Heart right ventricle (tissue), 16 donors: ENCODE results near the gene SP8. TPM values are rescaled to one million over a fixed set of nuclear protein-coding genes. Genes with fewer than 3 reads are reported as not detected.

Experiments used
- ATAC-seq, 8 donors: fragments of 200-7000 bp; cut with Tn5 transposase; one replicate each; pipeline ENCODE4 v1.9.1; 2020; ENCODE audit warnings: mild to moderate bottlenecking in 8 of 8, moderate library complexity in 8 of 8, moderate number of reproducible peaks in 1 of 8
- DNase-seq, 2 donors: peaks; one replicate each; pipeline ENCODE4 v3.0.0-alpha.2; 2020
- H3K27ac ChIP-seq, 10 donors: fragments of 200-600 bp; sonication (generic) in 2 of 10; one replicate each; pipeline versions ENCODE4 v1.5.0 to v1.8.0; 2020 to 2022; ENCODE audit warnings: mild to moderate bottlenecking in 3 of 10
- H3K27me3 ChIP-seq, 7 donors: fragments of 200-600 bp; one replicate each; pipeline ENCODE4 v1.8.0; 2021 to 2022; ENCODE audit warnings: mild to moderate bottlenecking in 2 of 7
- H3K36me3 ChIP-seq, 9 donors: fragments of 200-600 bp; sonication (generic) in 1 of 9; one replicate each; pipeline versions ENCODE4 v1.5.0 to v1.8.0; 2020 to 2022; ENCODE audit warnings: mild to moderate bottlenecking in 2 of 9
- H3K4me1 ChIP-seq, 9 donors: fragments of 200-600 bp; sonication (generic) in 1 of 9; one replicate each; pipeline versions ENCODE4 v1.5.0 to v1.8.0; 2020 to 2022; ENCODE audit warnings: mild to moderate bottlenecking in 4 of 9
- H3K4me3 ChIP-seq, 10 donors: fragments of 200-600 bp; sonication (generic) in 2 of 10; one replicate each; pipeline versions ENCODE4 v1.5.0 to v1.8.0; 2020 to 2022; ENCODE audit warnings: mild to moderate bottlenecking in 7 of 10, moderate library complexity in 2 of 10
- H3K9me3 ChIP-seq, 11 donors: fragments of 200-600 bp in 10 of 11; sonication (generic) in 2 of 11; one replicate each; pipeline versions ENCODE4 v1.5.0 to v1.8.0; 2013 to 2022; ENCODE audit warnings: mild to moderate bottlenecking in 2 of 11, control low read depth in 1 of 11, moderate library complexity in 1 of 11
- CTCF ChIP-seq, 9 donors: fragments of 200-600 bp; sonication (generic) in 2 of 9; IDR thresholded peaks; one replicate each; pipeline versions ENCODE4 v1.5.0 to v1.8.0; 2021 to 2022; ENCODE audit warnings: antibody characterized with exemption in 9 of 9, mild to moderate bottlenecking in 5 of 9, moderate library complexity in 1 of 9
- WGBS, 2 donors: extraction: QIAGEN DNeasy Blood & Tissue Kit; methylation state at CpG; one replicate each; pipeline ENCODE4 v1.1.7; 2013; ENCODE audit warnings: inconsistent platforms in 1 of 2; 5-methylcytosine and 5-hydroxymethylcytosine counted together
- intact Hi-C, 10 donors: fragments of 100-400 bp; cut with DNase I; formaldehyde crosslinking; loops; one replicate each; pipeline versions ENCODE4 v1.11.1 to v1.14.2; 2022
- polyA plus RNA-seq, 2 donors: library from polyadenylated mRNA; stranded (reverse); fragments of 200-250 nt; gene quantifications; one replicate each; pipeline ENCODE4 v1.2.3, GENCODE V29; 2013
- total RNA-seq, 10 donors: library from RNA; stranded (reverse); fragmentation: NEBNext Ultra II Directional in 3 of 10; extraction: Animal tissue kit (Norgen Biotek cat#: 25700) in 3 of 10; gene quantifications; one replicate each; pipeline versions ENCODE4 v1.2.1 to v1.2.4, GENCODE V29; 2021 to 2023
- donor health status: Arrhythmogenic right ventricular cardiomyopathy.
- donor health status: ischemic (EF 13 %, LVEDD 7.1; RV severe dilation, severe dysfunction).
- donor health status: healthy with polysubstance abuse.
- donor health status: DM: no; HTN: yes; CAD: no.
- donor health status: DM: no; HTN: no; CAD: no.
- donor health status: ischemic (EF 25% LVEDD 6.9; RV normal size, moderate dysfunction).
- donor health status: ischemic (EF 25% LVEDD 5.7; RV mildly dilated, moderate dysfunction).
- donor health status: healthy.
- donor health status: DM: yes; HTN: yes; CAD: no.
- donor health status: Ischemic cardiomyopathy.
- donor health status: ischemic (EF 35%, LVEDD 5.7; RV mildly dilated, moderate dysfunction).
- donor health status: nonischemic (EF 11% LVEDD 7.7; RV severe dilation, severe dysfunction).
- donor health status: DM: yes; HTN: yes; CAD: no.
- donor health status: PGD.
- donor health status: ischemic (EF 29% LVEDD 5.4; RV normal size, mild dysfunction).
- donor health status: nonischemic (EF 23%, LVEDD 6.1; RV moderate dilation, normal function).

The SP8 gene
- total and polyA plus RNA-seq, 12 donors = not detected

- no peak overlapping the region for H3K27ac ChIP-seq
- intact Hi-C loops = no loop called here
These were observed 41.7 kb downstream of the SP8 start for GRCh38 chr7:20744954-20745446.

GRCh38 chr7:20742913-20743312 is 43.8 kb downstream of the SP8 start:
- Histone ChIP-seq H3K9me3 (no peaks in the 10 kb centered on the region), H3K27me3 (peaks cover 0 to 7% (median 0%) of the 10 kb centered on the region in 7 donors), H3K4me3 (no peak overlapping the region), H3K4me1 (no peaks in the 10 kb centered on the region), H3K27ac (no peak overlapping the region), H3K36me3 (no peaks in the 10 kb centered on the region)
- 83 to 84% methylated on average over 5 of the region's 5 CpGs for WGBS, 2 donors
- intact Hi-C loops = no loop called here
- ATAC-seq (no peak), DNase-seq (no peak)
- no peak for TF ChIP-seq CTCF (IDR thresholded peaks at IDR 0.05)

More at GRCh38 chr7:20744954-20745446, 41.7 kb downstream of the SP8 start:
- DNase-seq = no peak
- Histone ChIP-seq H3K36me3 (no peaks in the 10 kb centered on the region), H3K4me3 (no peak overlapping the region), H3K4me1 (no peaks in the 10 kb centered on the region), H3K27me3 (peaks cover 0 to 7% (median 0%) of the 10 kb centered on the region in 7 donors), H3K9me3 (no peaks in the 10 kb centered on the region)
- 34 to 49% methylated on average over 7 of the region's 7 CpGs for WGBS, 2 donors
- TF ChIP-seq CTCF (IDR thresholded peaks at IDR 0.05) = no peak
- ATAC-seq = no peak

GRCh38 chr7:20741801-20742200 is 44.9 kb downstream of the SP8 start:
- TF ChIP-seq CTCF (IDR thresholded peaks at IDR 0.05) = no peak
- no peaks in the 10 kb centered on the region for H3K9me3 ChIP-seq
- no peak overlapping the region for H3K27ac ChIP-seq
- 92 to 93% methylated on average over 2 of the region's 2 CpGs for WGBS, 2 donors
- no peaks in the 10 kb centered on the region for H3K4me1 ChIP-seq
- no peaks in the 10 kb centered on the region for H3K36me3 ChIP-seq
- DNase-seq (no peak), ATAC-seq (no peak)
- intact Hi-C loops = no loop called here
- H3K4me3 ChIP-seq = no peak overlapping the region
- H3K27me3 ChIP-seq = peaks cover 0 to 7% (median 0%) of the 10 kb centered on the region in 7 donors

GRCh38 chr7:20738518-20739481 is 47.9 kb downstream of the SP8 start:
- H3K9me3 ChIP-seq = no peaks in the 10 kb centered on the region
- TF ChIP-seq CTCF (IDR thresholded peaks at IDR 0.05) = no peak
- H3K36me3 ChIP-seq = no peaks in the 10 kb centered on the region
- no peaks in the 10 kb centered on the region for H3K27me3 ChIP-seq
- intact Hi-C loops = no loop called here
- no peaks in the 10 kb centered on the region for H3K4me1 ChIP-seq
- H3K27ac ChIP-seq = no peak overlapping the region
- WGBS, 2 donors = 85 to 92% methylated on average over 11 of the region's 11 CpGs
- H3K4me3 ChIP-seq = no peak overlapping the region
- ATAC-seq (no peak), DNase-seq (no peak)
